K562 (cell line): ENCODE results near the gene UPF1. TPM values are rescaled to one million over a fixed set of nuclear protein-coding genes. Genes with fewer than 3 reads are reported as not detected.
A peak's percentile ranks its signal among the peaks of the same experiment; 100 is the strongest.

ENCODE experiments used
- ATAC-seq: fragments of 200-7000 bp; cut with Tn5 transposase; 3 replicates; pipeline ENCODE4 v1.9.1; 2020; ENCODE audit warnings: moderate library complexity
- BruUV-seq: library from RNA; stranded (reverse); fragments of 400-500 nt; replicated peaks from 2 replicates; lab custom pipeline; 2021; lab: Mats Ljungman, UMichigan
- CTCF ChIA-PET: fragments of 300-600 bp; formaldehyde crosslinking; extraction: SDS; loops from one replicate; lab custom pipeline; 2021; ENCODE audit warnings: low intra/inter-chr PET ratio; lab: Yijun Ruan, JAX
- POLR2A ChIA-PET: fragments of 300-600, 350-650 bp; sonication (Branson Sonifier 250); formaldehyde crosslinking; extraction: SDS; loops from one replicate; lab custom pipeline; 2021; ENCODE audit warnings: antibody characterized with exemption, inconsistent platforms; lab: Yijun Ruan, JAX
- DNase-seq, 4 experiments: peaks; one replicate each; pipeline versions ENCODE4 v3.0.0 to v3.0.0-alpha.2; 2011 to 2018; ENCODE audit warnings: low spot score in 3 of 4, mixed read lengths in 3 of 4; ENCODE audit errors: extremely low read depth in 1 of 4
- FAIRE-seq: peaks from 2 replicates; lab custom pipeline; 2011; peaks lifted over from hg19 to GRCh38; lab: Jason Lieb, UNC
- H2AFZ ChIP-seq: 2 replicates; pipeline ENCODE4 v1.6.0; 2011; ENCODE audit warnings: low read depth, low read length, control low read depth, inconsistent platforms
- H3K27ac ChIP-seq: fragments of 200-600 bp; 3 replicates; pipeline ENCODE4 v1.8.0; 2011; ENCODE audit warnings: low read depth, mild to moderate bottlenecking, control low read depth, inconsistent platforms, low read length, moderate library complexity, mixed read lengths; ENCODE audit errors: extremely low read depth
- H3K27me3 ChIP-seq, 2 experiments: fragments of 300-600 bp in 1 of 2; 2 replicates in 1 of 2; 3 replicates in 1 of 2; pipeline versions ENCODE4 v1.6.0 to v1.8.0; 2011; ENCODE audit warnings: inconsistent platforms in 2 of 2, low read length in 2 of 2, mild to moderate bottlenecking in 1 of 2, mixed read lengths in 1 of 2, moderate library complexity in 1 of 2; ENCODE audit not compliant: control insufficient read depth in 2 of 2, insufficient read depth in 2 of 2
- H3K36me3 ChIP-seq: fragments of 300-600 bp; 3 replicates; pipeline ENCODE4 v1.8.0; 2011; ENCODE audit warnings: mild to moderate bottlenecking, low read length, inconsistent platforms; ENCODE audit not compliant: control insufficient read depth, insufficient read depth
- H3K4me1 ChIP-seq, 2 experiments: fragments of 200-600 bp in 1 of 2; replicated peaks in 1 of 2; 2 replicates in 1 of 2; 3 replicates in 1 of 2; pipeline versions ENCODE4 v1.5.1 to v1.8.0; 2011; ENCODE audit warnings: inconsistent platforms in 2 of 2, low read length in 2 of 2, mild to moderate bottlenecking in 1 of 2, mixed read lengths in 1 of 2, moderate library complexity in 1 of 2; ENCODE audit not compliant: control insufficient read depth in 2 of 2, insufficient read depth in 2 of 2
- H3K4me2 ChIP-seq: 2 replicates; pipeline ENCODE4 v1.6.1; 2011; ENCODE audit warnings: low read length, control low read depth, inconsistent platforms, mixed read lengths; ENCODE audit not compliant: insufficient read depth
- H3K4me3 ChIP-seq: fragments of 200-600 bp; sonication (generic), shearing (Covaris generic); 2 replicates; pipeline ENCODE4 v1.5.1; 2016; ENCODE audit warnings: control low read depth, inconsistent platforms
- H3K79me2 ChIP-seq: fragments of 200-600 bp; 3 replicates; pipeline ENCODE4 v1.8.0; 2011; ENCODE audit warnings: low read length, inconsistent platforms; ENCODE audit not compliant: control insufficient read depth, insufficient read depth
- H3K9ac ChIP-seq, 2 experiments: 2 replicates each; pipeline versions ENCODE4 v1.6.0 to v1.6.1; 2011; ENCODE audit warnings: low read depth in 2 of 2, low read length in 2 of 2, control low read depth in 1 of 2, inconsistent platforms in 1 of 2, mild to moderate bottlenecking in 1 of 2, mixed read lengths in 1 of 2; ENCODE audit not compliant: insufficient read depth in 1 of 2
- H3K9me1 ChIP-seq: one replicate; pipeline ENCODE4 v1.6.0; 2011; ENCODE audit warnings: inconsistent platforms, mild to moderate bottlenecking, low read length, moderate library complexity; ENCODE audit not compliant: control insufficient read depth, insufficient read depth
- H3K9me3 ChIP-seq: replicated peaks from 2 replicates; pipeline ENCODE4 v1.5.1; 2011; ENCODE audit warnings: low read depth, low read length, inconsistent platforms; ENCODE audit not compliant: control insufficient read depth, insufficient read depth
- H4K20me1 ChIP-seq: replicated peaks from 2 replicates; pipeline ENCODE4 v1.6.1; 2011; ENCODE audit warnings: low read length, inconsistent platforms, mixed read lengths; ENCODE audit not compliant: control insufficient read depth, insufficient read depth
- EGR1 ChIP-seq: fragments of 450-650 bp; conservative IDR thresholded peaks from 2 replicates; pipeline ENCODE4 v1.6.1; 2017; ENCODE audit warnings: mild to moderate bottlenecking
- ERF ChIP-seq: fragments of 450-650 bp; formaldehyde crosslinking; IDR thresholded peaks from 2 replicates; pipeline ENCODE4 v1.4.0; 2020; ENCODE audit warnings: mild to moderate bottlenecking, mixed read lengths
- HDAC1 ChIP-seq, 2 experiments: fragments of 450-650 bp; IDR thresholded peaks; 2 replicates each; pipeline ENCODE4 v1.6.1; 2016 to 2017; ENCODE audit warnings: inconsistent platforms in 1 of 2, mild to moderate bottlenecking in 1 of 2, moderate library complexity in 1 of 2
- JUND ChIP-seq, 2 experiments: IDR thresholded peaks; 2 replicates in 1 of 2; 3 replicates in 1 of 2; pipeline ENCODE4 v1.6.1; 2011; ENCODE audit warnings: borderline replicate concordance in 2 of 2, low read depth in 2 of 2, low read length in 2 of 2, improper control_type of control experiment in 1 of 2, missing biosample characterization in 1 of 2, missing genetic modification characterization in 1 of 2, missing genetic modification reagents in 1 of 2
- MYBL2 ChIP-seq, 2 experiments: fragments of 450-650 bp in 1 of 2; sonication (generic) in 1 of 2; formaldehyde crosslinking in 1 of 2; IDR thresholded peaks; 2 replicates each; pipeline versions ENCODE4 v1.6.1 to v1.8.1; 2017 to 2022; ENCODE audit warnings: borderline replicate concordance in 1 of 2, inconsistent platforms in 1 of 2, low read depth in 1 of 2, mild to moderate bottlenecking in 1 of 2, missing genetic modification reagents in 1 of 2, moderate library complexity in 1 of 2
- WGBS: fragments of 100-300 bp; shearing (Covaris generic); methylation state at CpG from one replicate; pipeline ENCODE4 v1.1.6; 2016; ENCODE audit warnings: low coverage, mixed read lengths; ENCODE audit not compliant: insufficient coverage; ENCODE audit errors: missing lambda C conversion rate; 5-methylcytosine and 5-hydroxymethylcytosine counted together
- in situ Hi-C: fragments of 300-500 bp; cut with MboI; formaldehyde crosslinking; loops from 4 replicates; pipeline ENCODE4 v1.15.0; 2018; ENCODE audit warnings: inconsistent platforms, mixed read lengths
- intact Hi-C: fragments of 100-400 bp; cut with micrococcal nuclease; formaldehyde crosslinking; loops from 2 replicates; pipeline ENCODE4 v1.14.2; 2022
- polyA plus RNA-seq, 8 experiments: library from polyadenylated mRNA; depleted of rRNA in 4 of 8; stranded (reverse) in 5 of 8; unstranded in 3 of 8; fragments of >200 nt; fragmentation: Nextera tagmentation in 2 of 8; fragmentation: Illumina TruSeq in 1 of 8; extraction: Ambion mirVana in 2 of 8; extraction: Trizol in 1 of 8; gene quantifications; 2 replicates each; pipeline versions ENCODE4 v1.2.1 to v1.2.3, GENCODE V29; 2011 to 2014; ENCODE audit warnings: inconsistent platforms in 1 of 8, missing spikeins in 1 of 8
- total RNA-seq, 7 experiments: library from RNA; depleted of rRNA in 6 of 7; stranded (reverse); fragments of >200 nt in 6 of 7; fragmentation: Illumina TruSeq in 2 of 7; extraction: Trizol in 2 of 7; gene quantifications; 2 replicates each; pipeline versions ENCODE4 v1.2.1 to v1.2.3, GENCODE V29; 2011 to 2021; ENCODE audit warnings: low replicate concordance in 1 of 7
- TF ChIP-seq, protein P1 (sequence below): sonication (generic); formaldehyde crosslinking; IDR thresholded peaks from 2 replicates; pipeline ENCODE4 v1.8.0; 2022; ENCODE audit warnings: mild to moderate bottlenecking, missing genetic modification reagents
- TF ChIP-seq, protein P2 (sequence below): fragments of 250-450 bp; sonication (Bioruptor Pico); IDR thresholded peaks from 2 replicates; pipeline ENCODE4 v1.8.0; 2021; ENCODE audit warnings: moderate library complexity, mild to moderate bottlenecking, inconsistent platforms

UPF1 gene
- total and polyA plus RNA-seq, 9 of the 15 experiments (the other 6 are each of a cell fraction or from before 2014, with no cell fraction given) = 0.34 to 103 (median 27.9) TPM

DNA sequence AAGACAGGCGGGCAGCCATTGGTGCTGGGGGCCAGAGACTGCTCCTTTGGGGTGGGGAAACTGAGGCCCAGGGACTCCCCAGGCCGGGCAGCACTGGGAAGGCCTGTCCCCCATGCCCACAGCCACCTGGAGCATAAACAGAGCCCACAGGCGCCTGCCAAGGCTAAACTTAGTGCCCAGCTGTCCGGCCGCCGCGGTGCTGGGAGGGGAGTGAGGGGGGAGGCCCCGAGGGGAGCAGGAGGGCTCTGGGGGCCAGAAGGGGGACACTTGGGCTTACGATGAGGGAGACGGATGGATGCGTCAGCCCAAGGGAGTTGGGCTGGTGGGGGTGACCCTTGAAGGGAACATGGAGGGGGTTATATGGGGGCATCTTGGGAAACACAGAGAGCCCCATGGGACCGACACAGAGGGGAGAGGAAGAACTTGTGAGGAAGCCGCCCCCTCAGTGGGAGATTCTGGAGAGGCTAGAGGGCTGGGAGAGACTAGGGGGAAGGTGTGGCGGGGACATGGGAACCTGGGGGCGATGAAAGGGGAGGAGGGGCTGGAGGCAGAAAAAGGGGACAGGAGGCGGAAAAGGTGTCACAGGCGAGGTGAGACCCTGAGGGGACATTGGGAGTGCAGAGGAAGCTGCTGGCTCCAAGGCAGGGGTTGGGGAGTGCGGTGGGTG lies 62.0 kb downstream of the UPF1 start:
- FAIRE-seq (no peak), DNase-seq (no peak), ATAC-seq (no peak)
- peaks cover 9 to 48% of the 10 kb centered on the region in 2 experiments for H3K4me1 ChIP-seq
- H3K79me2 ChIP-seq = no peaks in the 10 kb centered on the region
- H3K9me3 ChIP-seq = no peaks in the 10 kb centered on the region
- H2AFZ ChIP-seq = no peak overlapping the region
- H3K4me3 ChIP-seq = no peak overlapping the region
- no peak overlapping the region for H3K9ac ChIP-seq
- intact Hi-C loops (no loop called here), in situ Hi-C loops (no loop called here)
- peaks cover 0 to 5% of the 10 kb centered on the region in 2 experiments; a peak in 1 of 5 replicates for H3K27me3 ChIP-seq
- TF ChIP-seq MYBL2 (IDR thresholded peaks at IDR 0.05; ENCODE audit: low read depth) (no peak), MYBL2 (CRISPR knock-in tag; IDR thresholded peaks at IDR 0.05; ENCODE audit: borderline replicate concordance) (no peak), JUND (IDR thresholded peaks at IDR 0.05; ENCODE audit: borderline replicate concordance, low read depth, low read length) (no peak), JUND (tag; IDR thresholded peaks at IDR 0.05; ENCODE audit: borderline replicate concordance, low read depth, low read length) (no peak), HDAC1 (IDR thresholded peaks at IDR 0.05) (no peak), EGR1 (0 out of 2 replicates have a peak, but pooled peaks have one; percentile 25), ERF (CRISPR knock-in tag) (no peak)
- TF ChIP-seq, protein P1, sequence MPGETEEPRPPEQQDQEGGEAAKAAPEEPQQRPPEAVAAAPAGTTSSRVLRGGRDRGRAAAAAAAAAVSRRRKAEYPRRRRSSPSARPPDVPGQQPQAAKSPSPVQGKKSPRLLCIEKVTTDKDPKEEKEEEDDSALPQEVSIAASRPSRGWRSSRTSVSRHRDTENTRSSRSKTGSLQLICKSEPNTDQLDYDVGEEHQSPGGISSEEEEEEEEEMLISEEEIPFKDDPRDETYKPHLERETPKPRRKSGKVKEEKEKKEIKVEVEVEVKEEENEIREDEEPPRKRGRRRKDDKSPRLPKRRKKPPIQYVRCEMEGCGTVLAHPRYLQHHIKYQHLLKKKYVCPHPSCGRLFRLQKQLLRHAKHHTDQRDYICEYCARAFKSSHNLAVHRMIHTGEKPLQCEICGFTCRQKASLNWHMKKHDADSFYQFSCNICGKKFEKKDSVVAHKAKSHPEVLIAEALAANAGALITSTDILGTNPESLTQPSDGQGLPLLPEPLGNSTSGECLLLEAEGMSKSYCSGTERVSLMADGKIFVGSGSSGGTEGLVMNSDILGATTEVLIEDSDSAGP (CRISPR knock-in tag) = no peak
- TF ChIP-seq, protein P2, sequence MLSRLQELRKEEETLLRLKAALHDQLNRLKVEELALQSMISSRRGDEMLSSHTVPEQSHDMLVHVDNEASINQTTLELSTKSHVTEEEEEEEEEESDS (CRISPR knock-in tag) = no peak
- peaks cover 13% of the 10 kb centered on the region for H4K20me1 ChIP-seq
- H3K4me2 ChIP-seq = no peak overlapping the region
- ChIA-PET POLR2A (interaction anchor here (0.6 kb wide), 1 partner anchor 377 kb away, joined by 3 read pairs; no protein-coding TSS in a partner anchor), CTCF (no interaction called here)
- no peaks in the 10 kb centered on the region for H3K9me1 ChIP-seq
- no TSS peak for BruUV-seq
- WGBS = 33% methylated on average over 3 of the region's 18 CpGs
- H3K27ac ChIP-seq = no peak overlapping the region
- H3K36me3 ChIP-seq = peaks cover 1% of the 10 kb centered on the region; the same call in 1 of the 3 replicates
